OCI-M2 (cell line): Measurements from ENCODE around the gene CCNY.

Experiments
- DNase-seq: peaks from one replicate; lab custom pipeline; 2025; ENCODE audit not compliant: unreplicated experiment; lab: John Stamatoyannopoulos, UW

CCNY gene

DNA sequence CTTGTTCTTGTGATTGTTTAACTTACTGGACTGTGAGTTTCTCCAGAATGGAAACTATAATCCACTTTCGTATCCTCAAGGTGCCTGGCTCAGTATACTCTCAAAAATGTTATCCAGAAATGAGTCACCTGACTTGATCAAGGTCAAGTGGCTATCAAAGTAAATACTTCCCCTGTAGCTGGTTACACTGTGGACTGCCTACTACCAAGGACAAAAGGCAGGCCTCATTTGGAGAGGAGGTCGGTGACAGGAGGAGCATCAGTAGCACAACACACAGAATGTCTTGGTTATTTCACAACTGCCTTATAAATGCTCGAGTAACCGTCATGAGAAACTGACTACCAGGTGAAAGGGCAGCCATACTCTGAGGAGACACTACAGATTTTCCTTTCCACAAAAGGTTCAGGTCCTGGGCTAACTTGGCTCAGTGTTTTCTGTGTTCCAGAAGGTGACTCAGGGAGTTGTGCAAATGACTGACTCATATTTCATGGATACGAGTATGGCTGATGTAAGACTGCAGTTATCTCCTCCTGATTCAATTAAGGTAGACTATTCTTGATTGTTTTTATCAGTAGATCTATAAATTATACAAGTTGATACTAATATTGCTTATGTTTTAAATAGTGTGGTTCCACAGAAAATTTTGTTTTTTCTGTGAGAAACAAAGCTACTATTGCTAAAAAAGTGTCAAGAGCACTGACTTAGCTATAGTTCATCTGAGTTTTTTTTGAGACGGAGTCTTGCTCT lies 4.2 kb upstream of the CCNY start:
- DNase-seq = no peak

DNA sequence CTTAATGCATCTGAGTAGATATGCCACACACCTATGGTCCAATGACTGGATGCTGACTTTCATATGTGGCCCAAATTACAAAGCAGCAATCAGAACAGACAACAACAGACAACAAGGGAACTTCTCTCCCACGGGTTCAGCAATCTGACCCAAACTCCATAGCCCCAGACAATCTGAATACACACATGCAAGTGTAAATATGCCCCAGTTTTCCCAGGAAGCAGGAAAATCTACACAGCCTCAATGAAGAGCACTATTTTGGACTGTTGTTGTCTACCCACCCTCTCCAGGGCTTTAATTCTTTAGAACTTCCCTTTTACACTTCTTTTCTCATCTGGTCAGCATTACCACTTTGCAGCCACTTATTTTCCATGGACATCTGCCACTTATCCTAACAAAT lies 2.0 kb upstream of the CCNY start:
- no peak for DNase-seq

DNA sequence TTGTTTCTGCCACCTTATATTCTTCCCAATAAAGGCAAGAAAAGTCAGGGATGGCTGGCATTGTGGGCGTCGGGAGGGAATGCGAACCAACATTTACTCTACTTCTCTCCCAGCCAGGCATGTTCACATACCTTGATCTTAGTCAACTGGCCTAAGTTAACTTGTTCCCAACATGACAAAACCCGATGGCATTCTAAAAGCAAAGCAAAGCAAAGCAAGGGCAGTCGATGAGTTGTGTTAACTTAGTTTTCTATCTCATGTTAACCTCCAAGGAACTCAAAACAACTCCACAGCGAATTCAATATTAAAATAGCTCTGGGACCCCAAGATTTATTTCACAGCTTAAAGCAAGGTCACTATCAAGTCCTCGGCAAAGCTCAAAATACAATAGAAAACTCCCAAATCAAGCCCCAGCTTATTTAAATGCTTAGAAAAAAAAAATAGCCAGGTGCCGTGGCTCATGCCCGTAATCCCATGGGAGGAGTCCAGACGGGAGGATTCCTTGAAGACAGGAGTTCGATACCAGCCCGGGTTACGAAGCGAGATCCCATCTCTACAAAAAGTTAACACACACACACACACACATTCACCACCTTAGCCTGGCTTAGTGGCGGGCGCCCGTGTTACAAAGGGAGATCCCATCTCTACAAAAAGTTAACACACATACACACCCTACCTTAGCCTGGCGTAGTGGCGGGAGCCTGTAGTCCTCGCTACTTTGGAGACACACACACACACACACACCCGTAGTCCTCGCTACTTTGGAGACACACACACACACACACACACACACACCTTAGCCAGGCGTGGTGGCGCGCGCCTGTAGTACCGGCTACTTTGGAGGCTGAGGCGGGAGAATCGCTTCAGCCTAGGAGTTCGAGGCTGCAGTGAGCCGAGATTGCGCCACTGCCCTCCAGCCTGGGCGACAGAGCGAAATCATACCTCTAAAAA lies 901 bp upstream of the CCNY start:
- DNase-seq = no peak

DNA sequence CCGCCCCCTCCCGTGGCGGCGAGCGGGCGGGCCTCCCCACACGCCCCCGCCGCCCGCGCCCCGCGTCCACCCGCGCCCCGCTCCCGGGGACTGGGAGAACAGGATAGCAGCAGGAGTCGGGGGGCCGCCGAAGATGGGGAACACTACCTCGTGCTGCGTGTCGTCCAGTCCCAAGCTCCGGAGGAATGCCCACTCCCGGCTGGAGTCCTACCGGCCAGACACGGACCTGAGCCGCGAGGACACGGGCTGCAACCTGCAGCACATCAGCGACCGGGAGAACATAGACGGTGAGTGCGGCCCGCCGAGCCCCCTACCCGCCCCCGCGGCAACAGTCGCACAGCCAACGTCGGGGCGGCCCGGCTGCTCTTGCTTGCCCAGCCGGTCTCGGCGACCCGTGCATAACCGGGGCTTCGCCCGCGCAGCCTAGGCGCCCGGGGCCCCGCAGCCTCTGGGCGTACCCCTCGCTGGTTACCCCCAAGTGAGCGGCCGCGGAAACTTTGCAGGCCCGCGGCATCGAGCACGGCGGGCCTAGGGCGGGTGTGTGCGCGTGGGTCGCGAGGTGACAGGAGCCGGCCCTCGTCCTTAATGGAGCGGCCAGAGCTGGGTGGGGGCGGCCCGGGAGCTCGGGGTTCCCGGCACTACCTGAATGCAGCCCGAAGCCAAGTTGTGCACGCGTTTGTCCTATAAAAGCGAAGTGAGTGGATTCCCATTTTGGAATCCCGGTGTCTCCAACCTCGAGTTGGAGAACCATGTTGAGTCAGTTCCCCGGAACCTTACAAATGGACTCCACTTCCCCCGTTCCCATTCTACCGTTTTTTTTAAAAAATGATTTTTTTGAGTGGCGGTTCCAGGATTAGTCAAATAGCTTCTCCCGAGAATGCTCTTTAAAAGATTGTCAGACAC lies 863 bp downstream of the CCNY start:
- no peak for DNase-seq

DNA sequence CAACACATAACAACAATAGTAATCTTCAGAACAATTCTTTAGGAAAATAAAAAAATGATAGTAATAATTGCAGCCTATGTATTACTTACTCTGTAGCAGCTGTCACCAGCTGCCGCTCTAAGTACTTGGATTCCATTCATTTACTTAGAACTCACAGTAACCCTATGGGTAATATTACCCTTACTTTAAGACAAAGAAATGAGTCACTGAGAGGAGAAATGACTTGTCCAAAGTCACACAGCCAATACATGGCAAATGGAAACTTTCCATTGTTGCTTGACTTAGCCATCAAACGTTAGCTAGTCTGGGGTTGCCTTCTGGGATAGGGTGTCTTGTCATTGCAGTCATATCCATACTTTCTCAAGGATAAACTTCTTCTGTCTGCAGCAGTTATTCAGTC lies 3.6 kb downstream of the CCNY start:
- DNase-seq = no peak

GRCh38 chr10:35340975-35341374 lies 4.7 kb downstream of the CCNY start:
- no peak for DNase-seq

GRCh38 chr10:35341521-35341920 lies 5.2 kb downstream of the CCNY start:
- no peak for DNase-seq

DNA sequence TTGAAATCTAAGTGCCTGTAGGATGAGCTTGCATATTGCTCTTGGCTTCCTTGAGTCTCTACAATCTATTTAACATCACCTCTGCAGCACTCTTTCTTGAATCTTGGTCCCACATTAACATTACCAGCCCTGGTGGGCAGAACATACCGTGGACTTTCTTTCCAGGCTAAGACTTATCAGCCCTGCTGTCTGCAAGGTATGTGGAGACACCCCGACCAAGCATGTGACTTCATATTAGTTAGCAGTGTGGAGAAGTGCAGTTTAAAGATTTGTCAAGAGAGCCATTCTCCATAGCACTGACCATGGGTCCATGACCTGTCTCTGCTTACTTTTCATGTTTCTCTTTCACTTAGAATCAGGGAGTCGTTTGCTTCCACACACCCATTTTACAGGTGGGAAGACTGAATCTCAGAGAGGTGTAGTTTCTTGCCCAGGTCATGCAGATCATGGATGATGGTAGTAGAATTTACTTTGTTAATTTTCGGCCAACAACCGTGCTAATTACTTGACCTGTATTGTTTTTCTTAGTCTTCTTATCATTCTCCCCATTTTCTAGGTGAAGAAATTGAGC lies 6.0 kb downstream of the CCNY start:
- no peak for DNase-seq

GRCh38 chr10:35343739-35344138 lies 7.4 kb downstream of the CCNY start:
- DNase-seq = no peak

GRCh38 chr10:35345383-35345742 lies 9.1 kb downstream of the CCNY start:
- DNase-seq = no peak

- DNase-seq = no peak
Measured at GRCh38 chr10:35346248-35346647, 9.9 kb downstream of the CCNY start.

- DNase-seq = no peak
Measured at GRCh38 chr10:35347121-35347562, 10.8 kb downstream of the CCNY start.

GRCh38 chr10:35347899-35348608 lies 11.7 kb downstream of the CCNY start:
- DNase-seq = no peak

- DNase-seq = no peak
Measured at GRCh38 chr10:35348609-35349388, 12.5 kb downstream of the CCNY start.

GRCh38 chr10:35349389-35349915 lies 13.1 kb downstream of the CCNY start:
- DNase-seq = no peak

DNA sequence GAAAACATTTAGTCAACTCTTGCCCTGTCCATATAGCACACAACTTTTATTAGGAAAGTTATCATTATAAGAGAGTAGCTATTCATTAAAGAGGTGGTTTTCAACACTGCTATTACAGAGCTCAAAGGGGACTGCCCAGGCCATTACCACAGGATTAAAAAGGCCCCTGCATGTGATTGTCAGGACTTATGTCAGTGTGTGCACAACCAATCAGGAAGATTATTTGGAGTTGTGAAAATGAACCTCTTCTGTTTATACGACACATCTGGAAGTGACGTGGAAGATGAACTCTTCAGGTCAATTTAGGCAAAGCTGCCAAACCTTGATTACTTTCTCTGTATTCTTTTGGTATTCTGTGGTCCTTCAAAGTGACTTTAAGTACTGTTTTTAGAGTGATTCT lies 14.7 kb downstream of the CCNY start:
- DNase-seq = no peak

DNA sequence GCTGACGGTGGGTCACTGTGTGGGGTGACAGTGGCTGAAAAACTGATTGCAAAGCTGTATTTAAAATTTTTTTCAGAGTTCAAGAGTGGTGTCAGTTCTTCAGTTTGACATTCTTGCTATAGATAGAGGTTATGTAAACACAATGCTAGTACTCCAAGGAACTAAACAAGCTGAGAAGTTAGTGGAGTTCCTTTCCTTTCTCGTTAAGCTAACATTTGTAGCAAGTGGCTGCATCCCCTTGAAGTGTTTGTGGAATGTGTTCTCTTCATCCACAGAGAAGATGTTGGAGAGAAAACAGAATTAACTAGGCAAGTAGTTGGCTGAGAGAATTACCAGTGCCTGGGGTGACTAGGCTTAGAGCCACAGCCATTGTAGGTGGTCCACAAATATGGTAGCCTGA lies 15.8 kb downstream of the CCNY start:
- DNase-seq = no peak

DNA sequence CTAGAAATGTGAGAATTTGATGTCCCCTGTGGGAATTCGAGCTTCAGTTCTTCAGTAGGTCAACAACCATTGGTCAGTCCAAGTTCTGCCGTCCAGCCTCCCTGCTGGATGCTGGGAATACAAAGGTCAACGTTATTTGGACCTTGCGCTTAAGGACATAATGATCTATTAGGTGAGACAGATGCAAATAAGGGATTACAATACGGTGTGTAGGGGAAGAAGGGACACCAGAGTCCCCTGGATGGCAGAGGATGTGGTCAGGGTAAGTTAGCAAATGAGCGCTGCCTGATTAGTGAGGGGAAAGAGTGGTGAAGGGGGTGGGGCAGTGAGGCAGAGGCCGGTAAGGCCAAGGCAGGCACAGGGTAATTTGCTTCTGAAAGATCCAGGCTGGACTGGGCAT lies 16.2 kb downstream of the CCNY start:
- DNase-seq = no peak

DNA sequence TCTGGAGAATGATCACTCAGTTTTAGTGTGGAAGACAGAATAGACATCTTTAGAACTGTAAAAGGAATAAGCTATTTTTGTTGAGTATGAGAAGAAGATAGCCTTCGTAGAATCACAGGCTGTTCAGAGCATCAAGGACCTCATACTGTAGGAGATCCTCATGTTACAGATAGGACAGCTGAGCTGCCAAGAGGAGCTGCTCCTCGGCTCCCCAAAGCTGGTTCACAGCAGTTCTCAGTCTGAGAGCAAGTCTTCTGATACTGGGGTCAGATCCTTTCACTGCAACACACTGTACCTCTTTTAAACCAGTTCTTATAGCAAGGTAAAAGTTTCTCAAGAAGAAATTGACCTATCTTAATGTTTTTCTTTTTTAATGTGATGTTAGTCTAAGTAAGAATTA lies 17.1 kb downstream of the CCNY start:
- DNase-seq = no peak
